ENCODE results near the gene RBM14.
"Not testable (repeated sequence)": the region's sequence is repeated elsewhere in the genome, so short reads cannot be mapped to it uniquely, and the experiment has no call there.

Gene RBM14

DNA sequence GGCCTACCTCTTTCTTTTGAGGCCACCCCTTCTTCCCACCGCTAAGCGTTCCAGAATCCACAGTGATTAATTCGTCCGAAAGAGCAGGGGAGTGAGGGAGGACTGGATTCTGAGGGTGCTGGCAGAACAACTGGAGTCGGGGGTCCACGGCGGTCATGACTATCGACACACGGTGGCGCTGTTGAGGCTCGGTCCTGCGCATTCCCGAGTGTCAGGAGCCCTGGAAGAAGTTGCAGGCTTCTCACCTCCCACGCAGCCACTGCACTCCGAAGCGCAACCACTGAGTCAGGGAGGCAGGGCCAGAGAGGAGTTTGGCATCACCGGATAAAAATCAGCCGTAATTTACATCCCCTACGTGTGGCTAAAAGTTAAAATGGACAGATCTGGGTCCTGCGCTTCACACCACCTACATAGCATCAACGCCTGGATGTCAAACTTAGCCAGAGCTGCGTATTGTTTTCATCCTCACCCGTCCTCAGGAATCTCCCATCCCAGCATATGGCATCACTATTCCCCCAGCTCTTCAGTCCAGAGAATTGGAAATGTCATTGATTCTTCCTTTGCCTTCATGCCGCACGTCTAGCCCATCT lies 37.3 kb upstream of the RBM14 start:
- TF ChIP-seq, protein P1, sequence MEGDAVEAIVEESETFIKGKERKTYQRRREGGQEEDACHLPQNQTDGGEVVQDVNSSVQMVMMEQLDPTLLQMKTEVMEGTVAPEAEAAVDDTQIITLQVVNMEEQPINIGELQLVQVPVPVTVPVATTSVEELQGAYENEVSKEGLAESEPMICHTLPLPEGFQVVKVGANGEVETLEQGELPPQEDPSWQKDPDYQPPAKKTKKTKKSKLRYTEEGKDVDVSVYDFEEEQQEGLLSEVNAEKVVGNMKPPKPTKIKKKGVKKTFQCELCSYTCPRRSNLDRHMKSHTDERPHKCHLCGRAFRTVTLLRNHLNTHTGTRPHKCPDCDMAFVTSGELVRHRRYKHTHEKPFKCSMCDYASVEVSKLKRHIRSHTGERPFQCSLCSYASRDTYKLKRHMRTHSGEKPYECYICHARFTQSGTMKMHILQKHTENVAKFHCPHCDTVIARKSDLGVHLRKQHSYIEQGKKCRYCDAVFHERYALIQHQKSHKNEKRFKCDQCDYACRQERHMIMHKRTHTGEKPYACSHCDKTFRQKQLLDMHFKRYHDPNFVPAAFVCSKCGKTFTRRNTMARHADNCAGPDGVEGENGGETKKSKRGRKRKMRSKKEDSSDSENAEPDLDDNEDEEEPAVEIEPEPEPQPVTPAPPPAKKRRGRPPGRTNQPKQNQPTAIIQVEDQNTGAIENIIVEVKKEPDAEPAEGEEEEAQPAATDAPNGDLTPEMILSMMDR (IDR thresholded peaks at IDR 0.05; ENCODE audit: insufficient read depth, missing control alignments): peak; percentile 84
- FAIRE-seq: no peak
- DNase-seq (ENCODE audit: insufficient read length, low spot score): peak; percentile 92

DNA sequence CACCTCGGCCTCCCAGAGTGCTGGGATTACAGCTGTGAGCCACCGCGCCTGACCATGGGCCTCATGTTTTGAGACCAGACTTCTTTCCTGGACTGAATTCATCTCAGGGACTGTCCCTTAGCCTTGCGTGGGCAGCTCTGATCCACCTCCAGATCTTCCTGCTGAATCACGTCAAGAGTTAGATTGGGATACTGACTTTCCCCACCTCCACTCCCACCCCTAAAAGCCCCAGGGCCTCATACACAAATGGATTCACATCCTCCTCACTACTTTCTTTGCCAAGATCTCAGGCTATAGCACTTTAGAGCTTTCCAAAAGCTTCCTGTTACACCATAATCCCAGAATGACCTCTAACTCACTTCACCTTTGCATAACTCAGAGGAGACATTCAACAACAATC lies 35.6 kb upstream of the RBM14 start:
- TF ChIP-seq, protein P1 (IDR thresholded peaks at IDR 0.05; ENCODE audit: insufficient read depth, missing control alignments): no peak
- no peak for DNase-seq (ENCODE audit: insufficient read length, low spot score)
- no peak for FAIRE-seq

DNA sequence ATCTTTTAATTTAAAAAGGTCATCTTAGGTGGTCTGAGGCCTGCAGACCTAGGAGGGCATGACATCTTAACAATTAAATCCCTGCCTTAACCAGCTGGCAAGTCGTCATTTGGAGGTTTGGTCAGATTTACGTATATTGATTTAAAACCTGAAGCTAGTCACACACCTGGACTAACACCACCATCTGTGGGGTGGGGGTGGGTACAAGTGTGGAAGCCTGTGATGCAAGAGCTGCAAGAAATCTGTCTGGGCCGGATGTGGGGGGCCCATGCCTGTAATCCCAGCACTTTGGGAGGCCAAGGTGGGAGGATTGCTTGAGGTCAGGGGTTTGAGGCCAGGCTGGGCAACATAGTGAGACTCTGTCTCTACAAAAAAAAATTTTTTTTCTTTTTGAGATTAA lies 35.2 kb upstream of the RBM14 start:
- TF ChIP-seq, protein P1 (IDR thresholded peaks at IDR 0.05; ENCODE audit: insufficient read depth, missing control alignments): no peak
- no peak for FAIRE-seq
- no peak for DNase-seq (ENCODE audit: insufficient read length, low spot score)

DNA sequence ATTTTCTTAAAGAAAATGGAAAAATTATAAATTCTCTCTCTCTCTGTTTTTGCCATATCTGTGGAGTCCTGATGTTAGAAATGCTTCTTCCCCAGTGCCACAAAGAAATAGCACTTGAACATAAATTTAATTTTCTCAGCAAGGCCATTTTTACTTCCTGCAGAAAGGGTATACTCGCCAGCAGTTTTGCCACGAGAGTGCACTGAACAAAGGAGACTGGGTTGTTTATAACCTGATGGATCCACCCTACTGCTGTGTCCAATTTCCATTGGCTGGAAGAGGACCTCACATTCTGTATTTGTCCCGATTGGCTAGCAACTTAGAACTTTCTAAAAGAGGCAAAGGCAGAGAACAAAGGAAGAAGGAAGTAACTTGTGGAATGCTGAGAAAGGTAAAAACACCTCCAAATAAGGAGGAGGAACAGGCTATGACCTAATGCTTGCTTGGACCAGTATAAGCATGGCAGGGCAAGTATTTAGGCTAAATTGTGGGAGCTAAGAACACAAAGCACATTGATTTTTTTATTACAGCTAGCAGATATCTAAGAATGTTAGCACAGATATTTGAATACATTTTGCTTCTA lies 33.8 kb upstream of the RBM14 start:
- not testable (repeated sequence) for FAIRE-seq; DNase-seq (ENCODE audit: insufficient read length, low spot score)

DNA sequence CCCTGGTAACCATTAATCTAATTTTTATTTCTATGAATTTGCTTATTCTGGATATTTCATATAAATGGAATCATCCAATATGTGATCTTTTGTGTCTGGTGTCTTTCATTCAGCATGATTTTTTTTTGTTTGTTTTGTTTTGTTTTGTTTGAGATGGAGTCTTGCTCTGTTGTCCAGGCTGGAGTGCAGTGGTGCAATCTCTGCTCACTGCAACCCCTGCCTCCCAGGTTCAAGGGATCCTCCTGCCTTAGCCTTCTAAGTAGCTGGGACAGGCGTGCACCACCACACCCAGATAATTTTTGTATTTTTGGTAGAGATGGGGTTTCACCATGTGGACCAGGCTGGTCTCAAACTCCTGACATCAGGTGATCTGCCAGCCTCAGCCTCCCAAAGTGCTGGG lies 31.0 kb upstream of the RBM14 start:
- DNase-seq (ENCODE audit: insufficient read length, low spot score); FAIRE-seq: not testable (repeated sequence)

DNA sequence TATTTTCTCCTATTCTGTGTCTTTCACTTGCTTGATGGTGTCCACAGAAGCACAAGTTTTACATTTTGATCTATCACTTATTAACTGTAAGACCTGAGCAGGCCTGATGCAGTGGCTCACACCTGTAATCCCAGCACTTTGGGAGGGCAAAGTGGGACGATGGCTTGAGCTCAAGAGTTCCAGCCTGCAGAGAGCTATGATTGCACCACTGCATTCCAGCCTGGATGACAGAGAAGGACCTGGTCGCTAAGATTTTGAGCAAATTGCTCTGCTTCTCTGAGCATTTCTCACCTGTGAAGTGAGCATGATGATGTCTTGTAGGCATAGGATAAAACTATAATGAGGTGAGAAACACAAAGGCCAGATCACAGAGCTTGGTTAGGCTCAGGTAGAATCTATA lies 30.3 kb upstream of the RBM14 start:
- TF ChIP-seq, protein P1 (IDR thresholded peaks at IDR 0.05; ENCODE audit: insufficient read depth, missing control alignments): no peak
- no peak for DNase-seq (ENCODE audit: insufficient read length, low spot score)
- FAIRE-seq: no peak

DNA sequence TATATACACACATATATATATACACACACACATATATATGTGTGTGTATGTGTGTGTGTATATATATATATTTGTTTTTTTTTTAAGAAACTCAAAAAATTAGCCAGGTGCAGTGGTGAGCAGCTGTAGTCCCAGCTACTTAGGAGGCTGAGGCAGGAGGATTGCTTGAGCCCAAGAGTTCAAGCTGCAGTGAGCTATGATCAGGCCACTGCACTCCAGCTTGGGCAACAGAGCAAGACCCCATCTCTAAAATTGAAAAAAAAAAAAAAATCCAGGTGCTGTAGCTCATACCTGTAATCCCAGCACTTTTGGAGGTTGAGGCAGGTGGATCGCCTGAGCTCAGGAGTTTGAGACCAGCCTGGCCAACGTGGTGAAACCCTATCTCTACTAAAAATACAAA lies 27.1 kb upstream of the RBM14 start:
- FAIRE-seq; DNase-seq (ENCODE audit: insufficient read length, low spot score): not testable (repeated sequence)

DNA sequence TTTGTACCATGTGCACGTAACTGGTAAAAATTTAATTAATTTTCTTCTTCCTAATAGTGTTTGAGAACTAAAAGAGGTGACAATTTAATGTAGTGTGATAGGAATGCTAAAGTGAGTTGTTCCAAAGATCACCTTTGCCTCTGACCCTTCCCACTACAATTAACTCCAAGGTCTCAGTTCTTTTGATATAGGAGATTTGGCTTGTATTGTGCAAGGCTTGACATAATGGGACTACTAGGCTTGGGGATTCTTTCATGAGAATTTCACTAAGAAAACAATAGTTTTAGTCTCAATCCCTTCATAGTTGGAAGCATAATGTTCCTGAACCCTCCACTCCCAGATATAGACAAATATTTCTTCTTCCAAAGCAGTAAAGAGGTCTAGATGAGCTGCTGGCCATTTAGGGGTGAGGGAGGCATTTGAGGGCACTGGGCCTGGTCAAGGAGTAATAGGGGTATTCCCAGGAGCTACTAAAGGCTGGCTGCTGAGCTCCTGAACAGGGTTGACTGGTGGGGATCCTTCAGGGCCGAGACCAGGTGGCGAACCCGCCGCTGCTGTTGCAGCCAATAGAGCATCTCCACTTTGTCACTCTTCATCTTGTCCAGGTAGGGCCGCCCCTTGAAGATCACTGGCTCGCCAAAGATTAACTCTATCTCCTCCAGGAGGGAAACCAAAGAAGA lies 26.3 kb upstream of the RBM14 start:
- DNase-seq (ENCODE audit: insufficient read length, low spot score) (no peak), FAIRE-seq (no peak)
- TF ChIP-seq, protein P1 (IDR thresholded peaks at IDR 0.05; ENCODE audit: insufficient read depth, missing control alignments): no peak
